ACHN (cell line): ENCODE measurements around the gene KRTAP2-4.
"Not testable (repeated sequence)": the region's sequence is repeated elsewhere in the genome, so short reads cannot be mapped to it uniquely, and the experiment has no call there.

Experiments used
- DNase-seq: peaks from one replicate; pipeline ENCODE4 v3.0.0-alpha.2; 2015
- in situ Hi-C: cut with HindIII; loops from 2 replicates; pipeline ENCODE4 v1.10.0; 2017; ENCODE audit warnings: low sequenced_read_pairs, low pct_ligation_motif_present, low pct_unique_long_range_greater_than_20kb

Gene KRTAP2-4, protein sequence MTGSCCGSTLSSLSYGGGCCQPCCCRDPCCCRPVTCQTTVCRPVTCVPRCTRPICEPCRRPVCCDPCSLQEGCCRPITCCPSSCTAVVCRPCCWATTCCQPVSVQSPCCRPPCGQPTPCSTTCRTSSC

DNA sequence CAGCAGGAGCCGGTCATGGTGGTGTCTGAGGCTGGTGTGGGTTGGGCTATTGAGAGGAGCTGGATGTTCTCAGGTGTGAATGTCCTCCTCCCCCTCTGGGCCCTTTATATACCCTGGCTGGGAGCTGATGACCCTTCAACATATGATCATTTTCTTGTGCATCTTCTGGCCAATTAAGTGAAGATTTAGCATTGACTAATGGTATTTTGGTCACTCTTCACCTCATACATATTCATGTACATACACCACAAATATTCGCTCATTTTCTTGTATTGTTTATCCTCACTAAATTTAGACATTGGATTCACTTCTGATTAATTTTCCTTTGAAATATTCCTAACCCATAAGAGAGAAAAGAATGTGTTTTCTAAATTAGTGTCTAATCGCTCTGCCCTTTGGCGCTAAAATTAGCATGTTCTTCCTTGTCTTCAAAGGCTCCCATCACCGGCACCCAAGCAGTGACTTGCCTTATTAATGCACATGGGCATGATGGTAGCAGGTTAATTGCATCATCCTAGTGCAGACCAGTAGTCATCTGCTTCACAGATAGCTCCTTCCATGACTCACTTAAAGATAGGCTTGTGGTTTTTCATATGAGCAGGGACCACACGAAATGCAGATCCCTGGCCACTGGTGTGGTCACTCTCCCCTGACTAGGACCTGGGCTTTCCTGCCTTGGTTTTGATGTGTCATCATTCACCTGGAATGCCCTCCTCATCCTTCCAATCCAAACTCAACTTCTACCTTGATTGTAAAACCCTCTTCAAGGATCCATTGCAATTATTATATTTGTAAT is at the start of gene KRTAP2-4:
TSS of gene KRTAP2-4 (minus strand) at position 51 of the 796 bp plus-strand sequence. CDS start at position 17, 34 bp downstream.
- in situ Hi-C loops, result no loop called here
- DNase-seq, result peak; percentile 82

DNA sequence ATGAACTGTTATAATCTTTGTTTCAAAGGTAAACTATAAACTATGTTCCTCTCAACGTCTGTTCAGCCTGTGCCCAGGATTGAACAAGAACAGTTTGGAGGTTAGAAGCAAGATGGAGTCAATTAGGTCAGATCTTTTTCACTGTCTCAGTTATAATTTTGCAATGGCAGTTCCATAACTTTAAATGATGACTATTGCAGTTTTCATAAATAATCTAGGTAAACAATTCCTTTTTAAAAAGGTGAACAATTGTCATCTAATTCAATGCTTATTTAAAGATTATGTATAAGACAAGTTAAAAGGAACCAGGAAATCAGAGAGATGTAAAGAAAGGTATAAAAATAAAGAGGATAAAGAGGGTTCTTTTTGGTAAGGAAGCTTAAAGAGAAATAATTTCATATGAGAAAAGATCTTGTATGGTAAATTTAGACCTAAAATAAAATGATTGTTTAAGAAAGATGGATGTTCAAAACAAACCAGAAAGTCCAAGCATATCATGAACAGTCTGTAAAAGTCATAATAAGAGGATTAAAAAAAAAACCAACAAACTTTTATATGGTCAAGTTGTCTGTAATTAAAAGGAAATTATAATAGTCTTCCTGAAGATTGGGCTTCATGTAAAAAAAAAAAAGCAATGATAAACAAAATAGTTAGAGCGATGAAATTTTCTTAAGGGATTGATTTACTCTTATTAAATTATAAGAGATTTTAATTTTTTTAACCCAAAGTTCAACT is 45.6 kb upstream of the KRTAP2-4 start:
- DNase-seq, result no peak
- in situ Hi-C loops, result no loop called here

- DNase-seq, in situ Hi-C loops: not testable (repeated sequence)
Measured at GRCh38 chr17:41108728-41109386, 43.2 kb upstream of the KRTAP2-4 start.

GRCh38 chr17:41107941-41108450 is 42.3 kb upstream of the KRTAP2-4 start:
- no peak for DNase-seq
- in situ Hi-C loops, result no loop called here

DNA sequence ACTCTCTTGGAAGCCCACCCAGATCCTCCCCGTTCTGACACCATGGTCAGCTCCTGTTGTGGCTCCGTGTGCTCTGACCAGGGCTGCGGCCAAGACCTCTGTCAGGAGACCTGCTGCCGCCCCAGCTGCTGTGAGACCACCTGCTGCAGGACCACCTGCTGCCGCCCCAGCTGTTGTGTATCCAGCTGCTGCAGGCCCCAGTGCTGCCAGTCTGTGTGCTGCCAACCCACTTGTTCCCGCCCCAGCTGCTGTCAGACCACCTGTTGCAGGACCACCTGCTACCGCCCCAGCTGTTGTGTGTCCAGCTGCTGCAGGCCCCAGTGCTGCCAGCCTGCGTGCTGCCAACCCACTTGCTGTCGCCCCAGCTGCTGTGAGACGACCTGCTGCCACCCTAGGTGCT is 39.7 kb upstream of the KRTAP2-4 start, which contains the start of gene KRTAP4-9:
TSS of gene KRTAP4-9 (plus strand) at position 43 of the 400 bp plus-strand sequence. CDS start at position 43, 0 bp downstream.
- in situ Hi-C loops, DNase-seq: not testable (repeated sequence)

- in situ Hi-C loops, result not testable (repeated sequence)
Measured at GRCh38 chr17:41104386-41105038, 38.8 kb upstream of the KRTAP2-4 start.

GRCh38 chr17:41103896-41104295 is 38.2 kb upstream of the KRTAP2-4 start:
- in situ Hi-C loops, result no loop called here
- no peak for DNase-seq

More at GRCh38 chr17:41104386-41105038, 38.8 kb upstream of the KRTAP2-4 start:
- peak; percentile 67 for DNase-seq

- no peak for DNase-seq
- in situ Hi-C loops, result no loop called here
Measured at GRCh38 chr17:41101586-41102259, 36.0 kb upstream of the KRTAP2-4 start, which contains the start of gene KRTAP4-16. KRTAP4-16 (minus strand) TSS chr17:41102209; CDS start chr17:41102209, 0 bp downstream.

DNA sequence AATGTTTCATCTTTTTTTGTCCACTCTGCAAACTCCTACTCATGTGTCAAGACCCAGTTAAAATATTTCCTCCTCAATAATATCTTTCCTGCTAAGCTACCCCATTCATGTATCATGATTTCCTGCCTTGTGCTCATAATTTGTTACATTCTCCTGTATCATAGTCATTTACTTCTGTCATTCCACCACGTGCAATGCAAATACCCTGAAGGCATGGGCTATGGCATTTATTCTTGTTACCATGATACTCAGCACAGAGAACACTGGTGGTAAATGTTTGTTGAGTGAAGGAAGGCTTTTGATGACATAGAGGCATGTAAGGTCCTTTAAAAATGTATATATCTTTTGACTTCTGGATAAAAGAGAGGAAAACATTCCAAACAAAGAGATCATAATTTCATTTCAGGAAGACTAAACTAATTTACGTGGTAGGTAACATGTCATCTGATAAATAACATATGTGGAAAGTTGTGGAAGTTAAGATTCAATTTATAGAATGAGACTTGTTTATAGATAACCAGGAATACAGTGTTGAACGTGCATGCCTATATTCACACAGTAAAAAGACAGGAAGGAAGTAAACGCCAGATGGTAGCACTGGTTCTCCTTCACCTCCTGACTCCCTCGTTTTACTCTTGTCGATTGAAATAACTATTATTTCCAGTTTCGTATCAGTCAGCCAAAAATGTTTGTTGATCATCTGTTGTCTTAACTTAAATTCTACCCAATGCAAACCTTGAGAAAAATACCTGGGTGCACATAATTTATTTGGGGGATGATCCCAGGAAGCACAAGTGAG is 34.2 kb upstream of the KRTAP2-4 start:
- in situ Hi-C loops, result not testable (repeated sequence)
- peak; percentile 15 for DNase-seq

DNA sequence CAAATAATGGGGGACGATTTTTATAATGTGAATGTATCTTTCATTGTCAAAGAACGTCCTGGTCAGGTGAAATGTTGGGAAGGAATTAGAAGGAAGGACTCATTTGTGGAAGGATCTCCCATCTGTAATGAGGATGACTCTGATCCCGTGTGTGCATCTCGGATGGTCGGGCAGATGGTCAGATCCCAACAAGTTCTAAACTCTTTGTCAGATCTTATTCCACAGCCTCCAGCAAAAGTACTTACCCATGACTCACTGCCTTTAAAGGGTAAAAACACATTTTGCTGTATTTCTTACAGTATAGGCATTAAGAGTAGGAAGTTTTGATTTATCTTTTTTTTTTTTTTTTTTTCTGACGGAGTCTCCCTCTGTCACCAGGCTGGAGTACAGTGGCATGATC is 32.8 kb upstream of the KRTAP2-4 start:
- in situ Hi-C loops, result no loop called here
- no peak for DNase-seq

GRCh38 chr17:41098042-41098441 is 32.4 kb upstream of the KRTAP2-4 start, which contains the start of gene KRTAP4-8:
KRTAP4-8 (minus strand) TSS chr17:41098142; CDS start chr17:41098084, 58 bp downstream.
- no peak for DNase-seq
- in situ Hi-C loops, result no loop called here

DNA sequence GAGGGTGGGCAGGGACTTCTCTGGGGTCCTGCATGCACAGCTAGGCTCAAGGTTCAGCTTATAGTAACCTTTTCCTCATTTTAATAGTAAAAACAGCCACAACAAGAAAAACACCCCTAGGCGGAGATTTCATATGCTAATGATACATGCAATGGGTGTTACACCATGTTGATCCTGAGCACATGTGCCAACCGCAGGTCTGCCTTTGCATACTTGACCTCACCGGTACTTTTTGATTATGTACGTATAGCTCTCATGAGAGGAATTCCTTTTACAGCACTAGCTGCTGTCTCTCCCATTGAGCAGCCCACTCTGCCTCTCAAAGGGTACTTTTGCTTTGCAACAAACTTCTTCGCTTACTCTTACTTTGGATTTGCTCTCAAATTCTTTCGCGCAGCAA is 30.4 kb upstream of the KRTAP2-4 start:
- DNase-seq, result no peak
- in situ Hi-C loops, result no loop called here

- in situ Hi-C loops, DNase-seq: not testable (repeated sequence)
Measured at GRCh38 chr17:41088760-41089352, 23.2 kb upstream of the KRTAP2-4 start.

DNA sequence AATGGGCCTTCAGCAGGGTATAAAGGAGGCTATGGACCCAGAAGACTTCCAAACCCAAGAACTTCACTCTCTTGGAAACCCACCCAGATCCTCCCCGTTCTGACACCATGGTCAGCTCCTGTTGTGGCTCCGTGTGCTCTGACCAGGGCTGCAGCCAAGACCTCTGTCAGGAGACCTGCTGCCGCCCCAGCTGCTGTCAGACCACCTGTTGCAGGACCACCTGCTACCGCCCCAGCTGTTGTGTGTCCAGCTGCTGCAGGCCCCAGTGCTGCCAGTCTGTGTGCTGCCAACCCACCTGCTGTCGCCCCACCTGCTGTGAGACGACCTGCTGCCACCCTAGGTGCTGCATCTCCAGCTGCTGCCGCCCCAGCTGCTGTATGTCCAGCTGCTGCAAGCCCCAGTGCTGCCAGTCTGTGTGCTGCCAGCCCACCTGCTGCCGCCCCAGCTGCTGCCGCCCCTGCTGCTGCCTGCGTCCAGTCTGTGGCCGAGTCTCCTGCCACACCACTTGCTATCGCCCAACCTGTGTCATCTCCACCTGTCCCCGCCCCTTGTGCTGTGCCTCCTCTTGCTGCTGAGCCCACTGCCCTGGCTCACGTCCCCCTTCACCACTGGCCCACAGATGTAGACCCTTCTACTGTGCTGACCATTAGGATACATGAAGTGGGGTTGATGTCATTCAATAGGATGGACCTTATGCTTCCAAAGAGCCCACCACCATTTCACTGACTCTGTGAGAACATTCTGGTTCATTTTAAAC is 18.6 kb upstream of the KRTAP2-4 start, which contains the start of gene KRTAP4-7:
TSS of gene KRTAP4-7 (plus strand) at position 51 of the 757 bp plus-strand sequence. CDS start at position 108, 57 bp downstream.
- in situ Hi-C loops, result not testable (repeated sequence)

DNA sequence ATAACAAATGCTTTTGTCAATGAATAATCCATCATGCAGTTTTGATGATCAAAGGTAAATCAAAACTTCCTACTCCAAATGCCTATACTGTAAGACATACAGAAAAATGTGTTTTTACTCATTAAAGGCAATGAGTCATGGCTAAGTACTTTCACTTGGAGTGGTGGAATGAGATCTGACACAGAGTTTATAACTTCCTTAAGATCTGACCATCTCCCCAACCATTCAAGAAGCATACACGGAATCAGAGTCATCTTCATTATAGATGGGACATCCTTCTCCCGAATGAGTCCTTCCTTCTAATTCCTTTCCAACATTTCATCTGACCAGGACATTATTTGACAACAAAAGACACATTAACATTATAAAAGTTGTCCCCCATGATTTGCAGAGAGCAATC is 17.7 kb upstream of the KRTAP2-4 start:
- DNase-seq, result peak; percentile 32
- in situ Hi-C loops, result not testable (repeated sequence)

More for the DNA sequence above, 18.6 kb upstream of the KRTAP2-4 start, which contains the start of gene KRTAP4-7:
- DNase-seq, result not testable (repeated sequence)
